ENCODE measurements around the gene PRSS2.

Gene PRSS2

GRCh38 chr7:142788303-142789289, 17.8 kb downstream of the PRSS2 start:
- no peak for DNase-seq

DNA sequence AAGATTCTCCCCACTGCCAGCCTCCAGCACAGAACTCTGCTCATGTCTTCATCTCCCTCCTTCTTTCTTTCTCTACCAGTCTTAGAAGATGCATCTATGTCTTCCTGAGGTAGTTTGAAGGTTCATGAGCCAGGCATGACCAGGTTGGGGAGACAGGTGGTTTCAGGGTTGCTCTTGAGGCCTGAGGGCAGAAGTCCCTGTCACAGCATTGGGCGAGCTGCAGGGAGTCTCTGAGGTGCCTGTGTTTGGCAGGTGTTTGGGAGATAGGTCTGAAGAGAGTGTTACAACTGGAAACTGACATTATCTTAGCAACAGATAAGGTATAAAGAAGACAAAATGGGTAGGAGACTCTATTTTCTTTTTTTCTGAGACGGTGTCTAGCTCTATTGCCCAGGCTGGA, 18.7 kb downstream of the PRSS2 start:
- no peak for DNase-seq

- DNase-seq: no peak
These were observed 19.3 kb downstream of the PRSS2 start for GRCh38 chr7:142790056-142790455.

DNA sequence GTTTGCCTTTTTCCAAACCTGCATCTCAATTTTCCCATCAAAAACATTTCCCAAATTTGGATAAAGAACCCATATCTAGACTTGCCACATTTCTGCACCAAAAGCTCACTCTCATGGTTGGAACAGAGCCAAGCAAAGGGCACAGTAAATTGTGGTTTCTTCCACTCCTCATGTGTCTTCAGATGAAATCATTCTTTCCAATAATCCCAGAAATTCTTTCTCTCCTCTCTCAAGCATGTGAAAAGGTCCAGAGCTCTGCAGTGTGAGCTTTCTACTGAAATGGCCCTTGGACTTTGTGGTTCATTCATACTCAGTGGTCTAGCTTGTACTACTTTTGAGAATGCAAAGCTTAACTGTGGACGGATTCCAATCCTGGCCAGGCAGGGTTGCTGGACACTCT, 19.8 kb downstream of the PRSS2 start:
- no peak for DNase-seq

- no peak for DNase-seq
These were observed 20.7 kb downstream of the PRSS2 start for GRCh38 chr7:142791502-142791901.

DNA sequence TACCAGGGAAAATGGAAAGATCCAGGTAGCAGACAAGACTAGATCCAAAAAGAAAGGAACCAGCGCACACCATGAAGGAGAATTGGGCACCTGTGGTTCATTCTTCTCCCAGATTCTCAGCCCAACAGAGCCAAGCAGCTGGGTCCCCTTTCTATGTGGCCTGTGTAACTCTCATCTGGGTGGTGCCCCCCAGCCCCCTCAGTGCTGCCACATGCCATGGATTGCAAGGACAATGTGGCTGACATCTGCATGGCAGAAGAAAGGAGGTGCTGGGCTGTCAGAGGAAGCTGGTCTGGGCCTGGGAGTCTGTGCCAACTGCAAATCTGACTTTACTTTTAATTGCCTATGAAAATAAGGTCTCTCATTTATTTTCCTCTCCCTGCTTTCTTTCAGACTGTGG, 21.4 kb downstream of the PRSS2 start:
- no peak for DNase-seq

DNA sequence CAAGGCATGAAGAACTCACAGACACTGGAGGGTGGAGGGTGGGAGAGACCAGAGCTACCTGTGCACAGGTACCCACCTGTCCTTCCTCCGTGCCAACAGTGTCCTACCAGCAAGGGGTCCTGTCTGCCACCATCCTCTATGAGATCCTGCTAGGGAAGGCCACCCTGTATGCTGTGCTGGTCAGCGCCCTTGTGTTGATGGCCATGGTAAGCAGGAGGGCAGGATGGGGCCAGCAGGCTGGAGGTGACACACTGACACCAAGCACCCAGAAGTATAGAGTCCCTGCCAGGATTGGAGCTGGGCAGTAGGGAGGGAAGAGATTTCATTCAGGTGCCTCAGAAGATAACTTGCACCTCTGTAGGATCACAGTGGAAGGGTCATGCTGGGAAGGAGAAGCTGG, 21.8 kb downstream of the PRSS2 start:
- DNase-seq: no peak

- no peak for DNase-seq
These were observed 22.4 kb downstream of the PRSS2 start for GRCh38 chr7:142793156-142793555.

- peak; percentile 54 for DNase-seq
These were observed 24.6 kb downstream of the PRSS2 start for GRCh38 chr7:142795339-142795863.

- DNase-seq: no peak
These were observed 25.3 kb downstream of the PRSS2 start for GRCh38 chr7:142796001-142796500.

DNA sequence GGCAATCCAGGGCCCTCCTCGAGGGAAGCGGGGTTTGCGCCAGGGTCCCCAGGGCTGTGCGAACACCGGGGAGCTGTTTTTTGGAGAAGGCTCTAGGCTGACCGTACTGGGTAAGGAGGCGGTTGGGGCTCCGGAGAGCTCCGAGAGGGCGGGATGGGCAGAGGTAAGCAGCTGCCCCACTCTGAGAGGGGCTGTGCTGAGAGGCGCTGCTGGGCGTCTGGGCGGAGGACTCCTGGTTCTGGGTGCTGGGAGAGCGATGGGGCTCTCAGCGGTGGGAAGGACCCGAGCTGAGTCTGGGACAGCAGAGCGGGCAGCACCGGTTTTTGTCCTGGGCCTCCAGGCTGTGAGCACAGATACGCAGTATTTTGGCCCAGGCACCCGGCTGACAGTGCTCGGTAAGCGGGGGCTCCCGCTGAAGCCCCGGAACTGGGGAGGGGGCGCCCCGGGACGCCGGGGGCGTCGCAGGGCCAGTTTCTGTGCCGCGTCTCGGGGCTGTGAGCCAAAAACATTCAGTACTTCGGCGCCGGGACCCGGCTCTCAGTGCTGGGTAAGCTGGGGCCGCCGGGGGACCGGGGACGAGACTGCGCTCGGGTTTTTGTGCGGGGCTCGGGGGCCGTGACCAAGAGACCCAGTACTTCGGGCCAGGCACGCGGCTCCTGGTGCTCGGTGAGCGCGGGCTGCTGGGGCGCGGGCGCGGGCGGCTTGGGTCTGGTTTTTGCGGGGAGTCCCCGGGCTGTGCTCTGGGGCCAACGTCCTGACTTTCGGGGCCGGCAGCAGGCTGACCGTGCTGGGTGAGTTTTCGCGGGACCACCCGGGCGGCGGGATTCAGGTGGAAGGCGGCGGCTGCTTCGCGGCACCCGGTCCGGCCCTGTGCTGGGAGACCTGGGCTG, 26.0 kb downstream of the PRSS2 start:
- DNase-seq: no peak

GRCh38 chr7:142797391-142798377, 26.9 kb downstream of the PRSS2 start:
- DNase-seq: no peak

DNA sequence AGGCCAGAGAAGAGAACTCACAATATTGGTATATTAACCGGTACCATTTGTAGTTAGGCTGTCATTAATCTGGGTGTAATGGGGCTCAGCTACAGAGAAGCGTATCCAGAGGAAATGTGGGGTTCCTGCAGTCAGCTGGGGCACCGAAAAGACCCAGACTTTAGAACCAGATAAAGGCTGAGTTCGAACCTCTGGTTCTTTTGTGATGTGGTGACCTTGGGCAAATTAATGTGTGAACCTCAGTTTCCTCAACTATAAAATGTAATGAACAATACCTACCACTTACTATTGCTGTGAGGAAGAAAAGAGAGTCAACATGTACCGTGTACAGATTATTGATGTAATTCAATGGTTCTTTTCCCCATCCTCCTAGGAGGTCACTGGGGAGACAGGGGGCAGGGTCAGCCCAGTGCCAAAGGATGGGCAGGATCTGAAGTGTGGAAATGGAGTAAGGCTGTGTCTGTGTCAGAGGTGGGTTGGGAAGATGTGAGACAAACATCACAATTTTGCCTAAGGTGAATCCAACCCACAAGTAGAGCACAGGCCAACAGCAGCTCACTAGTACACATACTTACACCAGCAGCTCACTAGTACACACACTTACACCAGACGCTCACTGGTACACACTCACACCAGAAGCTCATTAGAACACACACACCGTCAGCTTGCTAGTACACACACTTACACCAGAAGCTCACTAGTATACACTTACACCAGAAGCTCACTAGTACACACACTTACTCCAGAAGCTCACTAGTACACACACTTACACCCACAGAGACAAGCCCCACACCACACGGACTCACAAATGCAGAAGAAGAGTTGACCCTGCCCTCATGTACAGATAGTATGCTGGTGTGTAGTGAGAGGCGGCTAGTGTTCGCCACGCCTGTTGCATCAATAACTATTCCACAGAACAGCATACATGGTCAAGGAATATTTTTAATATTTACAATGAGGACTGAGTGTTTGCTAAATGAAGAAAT, 28.0 kb downstream of the PRSS2 start:
- no peak for DNase-seq

DNA sequence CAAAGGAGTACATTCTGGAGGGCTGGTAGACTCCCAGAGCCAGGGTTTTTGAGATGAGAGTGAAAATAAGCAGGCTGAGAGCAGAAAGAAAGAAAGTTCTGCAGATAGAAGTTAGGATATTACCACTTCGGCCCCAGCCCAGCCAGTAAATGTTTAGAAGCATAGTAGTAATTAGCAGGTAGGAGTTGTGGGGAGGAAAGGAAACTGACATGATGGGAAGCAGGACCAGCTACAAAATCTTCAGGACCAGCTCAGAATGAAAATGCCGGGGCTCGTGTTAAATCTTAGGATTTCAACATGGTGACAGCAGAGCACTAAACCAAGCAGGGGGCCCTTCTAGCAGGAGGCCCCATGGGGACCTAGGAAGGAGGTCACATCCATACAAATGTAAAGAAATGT, 28.7 kb downstream of the PRSS2 start:
- no peak for DNase-seq

- no peak for DNase-seq
These were observed 29.3 kb downstream of the PRSS2 start for GRCh38 chr7:142800088-142800487.

DNA sequence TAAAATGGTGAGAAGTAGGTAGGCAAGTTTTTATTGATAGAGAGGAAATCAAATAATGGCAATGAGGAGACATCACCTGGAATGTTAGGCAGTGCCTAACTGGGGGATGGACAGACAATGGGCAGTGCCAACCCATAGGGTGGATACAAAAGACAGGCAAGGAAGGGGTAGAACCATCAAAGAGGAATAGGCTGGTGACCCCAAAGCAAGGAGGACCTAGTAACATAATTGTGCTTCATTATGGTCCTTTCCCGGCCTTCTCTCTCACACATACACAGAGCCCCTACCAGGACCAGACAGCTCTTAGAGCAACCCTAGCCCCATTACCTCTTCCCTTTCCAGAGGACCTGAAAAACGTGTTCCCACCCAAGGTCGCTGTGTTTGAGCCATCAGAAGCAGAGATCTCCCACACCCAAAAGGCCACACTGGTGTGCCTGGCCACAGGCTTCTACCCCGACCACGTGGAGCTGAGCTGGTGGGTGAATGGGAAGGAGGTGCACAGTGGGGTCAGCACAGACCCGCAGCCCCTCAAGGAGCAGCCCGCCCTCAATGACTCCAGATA, 30.0 kb downstream of the PRSS2 start:
- DNase-seq: no peak

- DNase-seq: no peak
These were observed 31.0 kb downstream of the PRSS2 start for GRCh38 chr7:142801601-142802295.

- no peak for DNase-seq
These were observed 31.5 kb downstream of the PRSS2 start for GRCh38 chr7:142802301-142802700.

DNA sequence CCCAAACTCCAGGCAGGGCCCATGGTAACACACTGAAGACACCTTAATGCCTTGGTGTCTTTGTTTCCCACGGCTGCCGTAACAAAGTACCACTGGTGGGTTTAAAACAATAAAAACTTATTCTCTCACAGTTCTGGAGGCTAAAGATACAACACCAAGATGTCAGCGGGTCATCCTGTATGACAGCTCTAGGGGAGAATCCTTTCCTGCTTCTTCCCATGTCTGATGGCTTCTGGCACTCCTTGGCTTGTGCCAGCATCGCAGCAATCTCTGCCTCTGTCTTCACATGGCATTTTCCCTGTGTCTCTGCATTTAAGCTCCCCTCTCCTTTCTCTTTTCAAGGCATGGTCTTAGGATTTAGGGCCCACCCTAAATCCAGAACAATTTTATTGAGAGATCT, 33.1 kb downstream of the PRSS2 start:
- no peak for DNase-seq

DNA sequence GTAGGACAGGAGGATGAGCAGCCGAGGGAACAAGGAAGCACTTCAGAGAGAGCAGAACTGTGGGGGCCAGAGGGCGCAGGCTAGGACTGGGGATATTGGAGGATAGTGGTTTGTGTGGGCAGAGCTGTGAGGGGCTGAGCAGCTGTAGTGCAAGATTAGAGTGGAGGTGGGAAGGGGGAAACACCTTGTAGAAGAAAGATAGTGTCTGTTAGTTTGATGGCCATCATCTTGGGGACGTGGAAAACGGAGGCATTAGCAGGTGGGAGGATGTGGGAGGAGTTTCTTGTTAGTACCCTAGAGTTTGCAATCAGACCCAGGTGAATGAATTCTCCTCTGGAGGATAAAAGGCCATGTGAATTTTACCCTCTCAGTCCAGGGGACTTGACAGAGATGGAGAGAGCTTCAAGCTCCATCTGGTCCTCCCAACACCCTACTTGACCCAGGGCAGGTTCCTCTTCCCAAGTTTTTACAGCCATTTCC, 34.0 kb downstream of the PRSS2 start:
- no peak for DNase-seq
